GM10266 (cell line): ENCODE data around the gene PIK3CD.

Experiments used
- DNase-seq: peaks from one replicate; pipeline ENCODE4 v3.0.0; 2012; ENCODE audit errors: extremely low spot score
- CTCF ChIP-seq: IDR thresholded peaks from 2 replicates; pipeline ENCODE4 v1.5.1; 2012; ENCODE audit warnings: mild to moderate bottlenecking, low read depth; ENCODE audit not compliant: control insufficient read depth, insufficient read depth; ENCODE audit errors: missing control alignments

PIK3CD gene

GRCh38 chr1:9633493-9633892, 18.0 kb upstream of the PIK3CD start:
- DNase-seq, result no peak
- TF ChIP-seq CTCF, result no peak

GRCh38 chr1:9634582-9634981, 16.9 kb upstream of the PIK3CD start:
- no peak for DNase-seq
- TF ChIP-seq CTCF, result no peak

GRCh38 chr1:9639227-9639626, 12.3 kb upstream of the PIK3CD start:
- no peak for TF ChIP-seq CTCF
- DNase-seq, result no peak

DNA sequence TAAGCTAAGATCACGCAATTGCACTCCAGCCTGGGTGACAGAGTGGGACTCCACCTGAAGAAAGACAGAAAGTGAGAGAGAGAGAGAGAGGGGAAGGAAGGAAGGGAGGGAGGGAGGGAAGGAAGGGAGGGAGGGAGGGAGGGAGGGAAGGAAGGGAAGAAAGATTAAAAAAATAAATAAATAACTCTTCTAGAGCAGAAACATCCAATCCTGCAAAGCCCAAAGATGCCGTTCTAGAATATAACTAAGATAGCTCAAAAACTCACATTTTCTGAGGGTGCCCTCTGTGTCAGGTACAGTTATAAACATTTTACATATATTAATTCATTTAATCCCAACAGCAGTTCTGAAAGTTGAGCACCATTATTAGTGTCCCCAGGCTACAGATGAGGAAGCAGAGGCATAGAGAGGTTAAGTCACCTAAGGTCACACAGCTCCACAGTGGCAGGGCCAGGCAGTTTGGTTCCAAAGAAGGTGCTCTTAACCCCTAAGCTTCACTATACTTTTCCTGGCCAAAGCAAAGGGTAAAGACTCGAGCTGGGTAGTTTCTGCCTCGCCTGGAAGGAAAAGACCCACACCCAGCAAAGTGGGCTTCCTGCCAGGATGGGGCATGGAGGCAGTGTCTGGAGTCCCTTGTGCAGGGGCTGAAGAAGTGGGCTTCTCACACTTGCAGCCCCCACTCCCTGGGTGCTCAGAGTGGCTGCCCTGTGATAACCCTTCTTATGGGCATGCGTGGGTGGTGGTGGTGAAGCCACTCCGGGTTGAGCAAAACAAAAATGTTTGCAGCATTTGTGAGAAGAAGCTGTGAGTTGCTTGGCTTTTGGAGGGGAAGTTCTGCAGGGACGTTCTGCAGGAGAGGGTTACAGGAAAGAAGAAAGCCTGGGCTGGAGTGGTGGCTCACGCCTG, 7.9 kb upstream of the PIK3CD start:
- TF ChIP-seq CTCF, result no peak
- no peak for DNase-seq

DNA sequence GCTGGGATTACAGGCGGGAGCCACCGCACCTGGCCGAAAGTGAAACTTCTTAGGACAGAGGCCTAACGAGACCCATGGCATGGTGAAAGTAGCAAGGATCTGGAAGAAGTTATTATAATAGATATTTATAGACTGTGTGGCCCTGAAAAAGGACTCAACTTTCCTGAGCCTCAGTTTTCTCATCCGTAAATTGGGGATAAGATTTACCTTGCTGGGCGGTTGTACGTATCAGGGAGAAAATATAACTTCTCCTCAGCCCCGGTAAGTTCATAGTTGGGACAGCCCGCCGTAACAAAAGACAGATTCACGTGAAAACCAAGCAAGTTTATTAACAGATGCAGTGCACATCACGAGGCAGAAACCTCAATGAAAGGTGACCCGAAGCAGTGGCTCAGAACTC, 5.5 kb upstream of the PIK3CD start:
- no peak for DNase-seq
- TF ChIP-seq CTCF, result no peak

DNA sequence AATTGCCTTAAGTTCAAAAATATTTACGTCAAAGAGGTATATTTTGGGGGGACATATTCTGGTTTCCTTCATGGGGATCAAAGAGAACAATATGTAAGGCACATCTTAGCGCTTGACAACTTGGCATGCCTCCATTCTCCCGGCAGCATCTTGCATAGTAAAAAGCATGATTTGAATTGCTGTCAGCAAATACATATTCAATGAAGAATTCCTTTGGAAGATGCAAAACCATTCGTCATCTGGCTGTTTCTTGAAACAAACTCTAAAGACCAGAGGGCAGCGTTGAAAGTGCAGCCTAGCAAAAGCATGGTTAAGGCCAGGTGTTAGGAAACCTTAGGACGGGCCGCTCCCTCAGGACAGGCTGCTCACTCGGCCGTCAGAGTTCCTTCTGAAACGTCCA, 3.4 kb upstream of the PIK3CD start:
- DNase-seq, result no peak
- TF ChIP-seq CTCF, result no peak

- DNase-seq, result no peak
- TF ChIP-seq CTCF, result no peak
Measured at GRCh38 chr1:9649769-9650168, 1.8 kb upstream of the PIK3CD start.
